Thymus (tissue), 11 donors: ENCODE results near the gene SKAP1. TPM values are rescaled to one million over a fixed set of nuclear protein-coding genes. Genes with fewer than 3 reads are reported as not detected.
"Not testable (repeated sequence)": the region's sequence is repeated elsewhere in the genome, so short reads cannot be mapped to it uniquely, and the experiment has no call there.

Source experiments
- DNase-seq, 9 donors: peaks; one replicate each; pipeline ENCODE4 v3.0.0-alpha.2; 2013; ENCODE audit warnings: low spot score in 9 of 9, low read depth in 6 of 9, missing footprints in 1 of 9
- H3K27ac ChIP-seq, 2 donors: one replicate each; pipeline ENCODE4 v1.5.1; 2013; ENCODE audit warnings: control low read depth in 1 of 2, low read depth in 1 of 2, low read length in 1 of 2, mild to moderate bottlenecking in 1 of 2, moderate library complexity in 1 of 2
- H3K27me3 ChIP-seq, 2 donors: one replicate each; pipeline ENCODE4 v1.5.1; 2013; ENCODE audit warnings: low read length in 1 of 2; ENCODE audit not compliant: control insufficient read depth in 2 of 2, insufficient read depth in 1 of 2
- H3K36me3 ChIP-seq, 2 donors: one replicate each; pipeline ENCODE4 v1.5.1; 2013; ENCODE audit warnings: low read length in 1 of 2, mild to moderate bottlenecking in 1 of 2, moderate library complexity in 1 of 2; ENCODE audit not compliant: control insufficient read depth in 2 of 2, insufficient read depth in 2 of 2
- H3K4me1 ChIP-seq, 2 donors: one replicate each; pipeline ENCODE4 v1.5.1; 2013; ENCODE audit warnings: low read length in 2 of 2; ENCODE audit not compliant: control insufficient read depth in 2 of 2, insufficient read depth in 2 of 2
- H3K4me3 ChIP-seq, 2 donors: one replicate each; pipeline ENCODE4 v1.5.1; 2013; ENCODE audit warnings: low read length in 2 of 2, control low read depth in 1 of 2, mild to moderate bottlenecking in 1 of 2
- H3K9me3 ChIP-seq, 2 donors: one replicate each; pipeline ENCODE4 v1.5.1; 2013; ENCODE audit warnings: low read length in 1 of 2, mild to moderate bottlenecking in 1 of 2; ENCODE audit not compliant: control insufficient read depth in 2 of 2, insufficient read depth in 1 of 2
- WGBS: extraction: QIAGEN DNeasy Blood & Tissue Kit; methylation state at CpG from one replicate; pipeline ENCODE4 v1.1.7; 2013; 5-methylcytosine and 5-hydroxymethylcytosine counted together
- polyA plus RNA-seq: library from polyadenylated mRNA; stranded (reverse); fragments of 200-250 nt; gene quantifications from one replicate; pipeline ENCODE4 v1.2.3, GENCODE V29; 2013
- total RNA-seq: library from RNA; stranded (reverse); fragments of 120-200 nt; gene quantifications from one replicate; pipeline ENCODE4 v1.2.4, GENCODE V29; 2013
- donor health status: healthy.

SKAP1 gene
- total and polyA plus RNA-seq, 2 donors, result 28.8 to 64.4 TPM

DNA sequence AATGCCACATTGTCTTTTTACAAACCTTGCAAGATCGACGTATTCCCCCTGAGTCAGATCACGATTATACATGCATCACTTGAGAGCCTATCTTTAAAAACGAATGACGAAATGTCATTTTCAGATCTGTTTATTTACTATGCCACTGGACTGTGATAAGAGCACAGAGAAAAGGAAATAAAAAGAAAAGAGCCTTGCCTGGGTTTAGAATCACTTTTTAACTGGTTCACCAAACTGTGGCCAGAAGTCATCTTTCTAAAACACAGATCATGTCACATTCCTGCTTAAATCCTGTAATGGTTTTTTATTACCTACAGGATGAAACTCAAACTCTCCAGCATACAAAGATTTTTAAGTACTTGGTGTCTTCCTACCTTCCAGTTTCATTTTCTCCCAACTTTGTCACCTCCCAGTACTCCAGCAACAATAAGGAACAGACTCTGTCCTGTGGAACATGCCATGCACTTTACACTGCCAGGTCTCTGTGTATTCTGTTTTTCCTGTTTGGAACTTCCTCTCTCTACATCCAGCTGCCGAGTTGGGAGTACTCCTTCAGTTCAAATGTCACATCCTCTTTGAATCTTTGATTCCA, 231.0 kb downstream of the SKAP1 start:
- H3K4me3 ChIP-seq, result no peak overlapping the region
- H3K36me3 ChIP-seq, result no peaks in the 10 kb centered on the region
- DNase-seq, result no peak
- WGBS, result 76% methylated on average over 6 of the region's 6 CpGs
- H3K27ac ChIP-seq, result no peak overlapping the region
- no peaks in the 10 kb centered on the region for H3K27me3 ChIP-seq
- no peaks in the 10 kb centered on the region for H3K9me3 ChIP-seq
- peaks cover 0 to 6% of the 10 kb centered on the region in 2 donors for H3K4me1 ChIP-seq

GRCh38 chr17:48195910-48196309, 234.1 kb downstream of the SKAP1 start:
- peaks cover 0 to 6% of the 10 kb centered on the region in 2 donors for H3K4me1 ChIP-seq
- H3K9me3 ChIP-seq, result no peaks in the 10 kb centered on the region
- DNase-seq, result no peak
- no peaks in the 10 kb centered on the region for H3K27me3 ChIP-seq
- H3K36me3 ChIP-seq, result peaks cover 0 to 7% of the 10 kb centered on the region in 2 donors
- no peak overlapping the region for H3K27ac ChIP-seq
- H3K4me3 ChIP-seq, result no peak overlapping the region

DNA sequence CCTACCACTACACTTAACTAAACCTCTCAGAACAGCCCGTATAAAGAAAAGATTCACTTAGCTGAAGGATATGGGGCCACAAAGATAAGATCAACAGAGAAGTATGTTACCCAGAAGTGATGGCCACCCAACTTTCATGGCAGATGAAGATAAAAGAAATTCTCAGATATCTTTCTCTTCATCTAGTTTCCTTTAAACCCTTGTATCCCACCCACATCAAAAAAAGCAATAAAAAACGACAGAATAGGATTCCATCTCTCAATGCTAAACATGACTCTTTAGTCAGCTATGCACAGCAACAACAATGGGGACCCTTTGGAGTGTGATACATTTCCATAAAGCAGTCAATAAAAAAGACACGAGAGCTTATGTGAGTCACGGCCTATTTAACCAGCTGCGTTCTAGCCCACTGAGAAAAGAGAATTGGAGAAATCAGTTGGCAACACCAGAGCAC, 235.9 kb downstream of the SKAP1 start:
- H3K27ac ChIP-seq, result no peak overlapping the region
- no peaks in the 10 kb centered on the region for H3K9me3 ChIP-seq
- no peak overlapping the region for H3K4me3 ChIP-seq
- 6% methylated on average over 5 of the region's 5 CpGs for WGBS
- no peaks in the 10 kb centered on the region for H3K27me3 ChIP-seq
- H3K4me1 ChIP-seq, result peaks cover 0 to 6% of the 10 kb centered on the region in 2 donors
- peak in 2 of 9 donors; percentile 14 to 38 for DNase-seq
- peaks cover 0 to 7% of the 10 kb centered on the region in 2 donors for H3K36me3 ChIP-seq

DNA sequence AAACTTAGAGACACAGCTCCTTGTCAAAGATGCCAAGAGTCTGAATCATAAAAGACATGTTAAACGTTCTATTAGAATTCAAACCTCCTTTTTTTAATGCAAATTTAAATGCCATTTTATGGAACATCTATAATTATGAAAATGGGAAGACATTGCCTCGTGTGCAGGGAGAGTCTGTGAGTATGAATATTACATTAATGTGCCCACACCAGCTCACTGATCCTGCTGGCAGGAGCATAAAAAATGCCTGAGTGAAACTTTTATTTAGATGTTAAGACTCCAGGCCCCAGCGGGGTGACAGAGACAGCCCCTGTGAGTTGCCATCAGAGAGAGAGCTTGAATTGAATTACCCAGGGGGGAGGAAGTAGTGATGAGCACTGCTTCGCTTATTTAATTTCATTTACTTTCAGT, 237.7 kb downstream of the SKAP1 start:
- WGBS, result 75% methylated on average over 4 of the region's 4 CpGs
- no peaks in the 10 kb centered on the region for H3K27me3 ChIP-seq
- H3K4me3 ChIP-seq, result no peak overlapping the region
- no peak for DNase-seq
- H3K4me1 ChIP-seq, result peaks cover 0 to 6% of the 10 kb centered on the region in 2 donors
- H3K36me3 ChIP-seq, result peaks cover 2 to 18% of the 10 kb centered on the region in 2 donors
- no peaks in the 10 kb centered on the region for H3K9me3 ChIP-seq
- no peak overlapping the region for H3K27ac ChIP-seq

DNA sequence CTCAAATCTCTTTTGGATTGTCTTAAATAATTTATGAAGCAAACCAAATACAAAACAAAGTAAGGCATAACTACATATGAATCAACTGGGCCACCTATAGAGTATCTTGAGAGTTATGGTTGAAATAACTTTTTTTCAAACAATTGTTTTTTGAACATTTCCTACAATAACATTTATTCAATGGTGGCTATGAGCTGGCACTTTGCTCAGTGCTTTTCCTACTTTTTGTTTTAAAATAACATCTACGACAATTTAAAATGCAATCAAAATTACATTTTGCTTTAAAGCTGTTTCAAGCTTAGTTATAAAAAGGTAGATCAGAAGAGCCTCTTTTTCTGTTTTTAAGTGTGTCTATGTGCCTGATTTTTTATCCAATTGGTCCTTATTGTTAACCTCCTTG, 238.7 kb downstream of the SKAP1 start:
- Histone ChIP-seq H3K4me3 (no peak overlapping the region), H3K36me3 (peaks cover 2 to 18% of the 10 kb centered on the region in 2 donors), H3K27ac (no peak overlapping the region), H3K4me1 (peaks cover 0 to 6% of the 10 kb centered on the region in 2 donors), H3K9me3 (no peaks in the 10 kb centered on the region), H3K27me3 (no peaks in the 10 kb centered on the region)
- WGBS, result 97% methylated on average over 1 of the region's 1 CpG
- DNase-seq, result no peak

DNA sequence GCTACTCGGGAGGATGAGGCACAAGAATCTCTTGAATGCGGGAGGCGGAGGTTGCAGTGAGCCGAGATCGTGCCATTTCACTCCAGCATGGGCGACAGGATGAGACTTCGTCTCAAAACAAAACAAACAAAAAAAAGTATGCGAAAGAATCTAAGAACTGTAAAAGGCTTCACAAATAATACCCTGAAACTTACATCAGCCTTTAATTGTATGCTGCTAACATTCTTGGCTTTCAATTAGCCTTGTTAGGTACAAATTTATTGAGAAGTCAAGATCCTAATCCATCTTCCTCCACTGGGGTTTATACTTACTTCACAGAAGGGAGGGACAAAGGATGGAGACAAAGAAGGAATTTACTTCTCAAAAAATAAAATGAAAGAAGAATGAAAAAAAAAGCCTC, 239.1 kb downstream of the SKAP1 start:
- Histone ChIP-seq H3K36me3 (peaks cover 2 to 18% of the 10 kb centered on the region in 2 donors), H3K4me1 (peaks cover 0 to 6% of the 10 kb centered on the region in 2 donors), H3K27me3 (no peaks in the 10 kb centered on the region), H3K27ac (no peak overlapping the region), H3K9me3 (no peaks in the 10 kb centered on the region), H3K4me3 (no peak overlapping the region)
- no peak for DNase-seq
- WGBS, result 98% methylated on average over 8 of the region's 8 CpGs

DNA sequence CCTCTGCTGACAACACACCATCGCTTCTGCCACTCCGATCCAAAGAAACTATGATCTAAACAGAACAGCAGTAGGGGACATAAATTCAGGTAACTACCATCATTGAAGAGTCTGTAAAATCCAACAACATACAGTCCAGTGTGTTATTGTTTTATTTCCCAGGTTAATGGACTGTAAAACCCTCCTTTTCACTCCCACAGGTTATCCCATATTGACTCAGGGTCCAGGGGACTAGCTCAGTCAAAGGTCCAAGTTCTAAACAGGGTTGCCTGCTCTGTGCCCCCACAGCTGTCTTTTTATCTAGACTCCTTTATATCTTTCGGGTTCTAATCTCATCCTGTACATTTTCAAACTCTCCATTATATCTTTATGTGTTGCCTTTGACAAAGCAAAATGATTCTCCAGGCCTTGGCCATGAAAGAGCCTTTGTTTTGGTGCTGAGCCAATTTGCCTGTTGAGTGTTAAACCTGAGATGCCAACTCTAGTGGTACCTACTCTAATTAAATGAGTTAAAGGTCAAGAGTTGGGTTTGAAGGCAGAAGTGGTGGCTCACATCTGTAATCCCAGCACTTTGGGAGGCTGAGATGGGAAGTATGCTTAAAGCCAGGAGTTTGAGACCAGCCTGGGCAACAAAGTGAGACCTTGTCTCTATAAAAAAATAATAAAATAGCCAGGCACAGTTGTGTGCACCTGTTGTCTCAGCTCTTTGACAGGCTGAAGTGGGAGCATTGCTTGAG, 242.0 kb downstream of the SKAP1 start:
- Histone ChIP-seq H3K27ac (no peak overlapping the region), H3K27me3 (no peaks in the 10 kb centered on the region), H3K9me3 (no peaks in the 10 kb centered on the region), H3K4me1 (no peaks in the 10 kb centered on the region), H3K4me3 (no peak overlapping the region), H3K36me3 (peaks cover 14 to 25% of the 10 kb centered on the region in 2 donors)
- WGBS, result 99% methylated on average over 3 of the region's 3 CpGs
- no peak for DNase-seq

GRCh38 chr17:48186317-48186716, 243.7 kb downstream of the SKAP1 start:
- H3K27me3 ChIP-seq, H3K9me3 ChIP-seq, H3K27ac ChIP-seq, H3K4me1 ChIP-seq, H3K4me3 ChIP-seq, DNase-seq: not testable (repeated sequence)
- WGBS, result 98% methylated on average over 5 of the region's 5 CpGs
- peaks cover 21 to 25% of the 10 kb centered on the region in 2 donors for H3K36me3 ChIP-seq

GRCh38 chr17:48184721-48185120, 245.3 kb downstream of the SKAP1 start:
- H3K9me3 ChIP-seq, result no peaks in the 10 kb centered on the region
- H3K27me3 ChIP-seq, result no peaks in the 10 kb centered on the region
- peaks cover 26 to 30% of the 10 kb centered on the region in 2 donors for H3K36me3 ChIP-seq
- no peaks in the 10 kb centered on the region for H3K4me1 ChIP-seq
- H3K4me3 ChIP-seq, result no peak overlapping the region
- DNase-seq, result no peak
- H3K27ac ChIP-seq, result no peak overlapping the region
- WGBS, result 82% methylated on average over 6 of the region's 6 CpGs
